C4-2B (cell line): ENCODE results near the gene TVP23A.

Source experiments
- H3K27ac ChIP-seq: fragments of 450-650 bp; 2 replicates; pipeline ENCODE4 v1.5.1; 2017
- CTCF ChIP-seq: fragments of 450-650 bp; conservative IDR thresholded peaks from 2 replicates; pipeline ENCODE4 v1.5.1; 2017; ENCODE audit warnings: mild to moderate bottlenecking
- ZFX ChIP-seq: fragments of 450-650 bp; IDR thresholded peaks from 2 replicates; pipeline ENCODE4 v1.6.1; 2017

Gene TVP23A

DNA sequence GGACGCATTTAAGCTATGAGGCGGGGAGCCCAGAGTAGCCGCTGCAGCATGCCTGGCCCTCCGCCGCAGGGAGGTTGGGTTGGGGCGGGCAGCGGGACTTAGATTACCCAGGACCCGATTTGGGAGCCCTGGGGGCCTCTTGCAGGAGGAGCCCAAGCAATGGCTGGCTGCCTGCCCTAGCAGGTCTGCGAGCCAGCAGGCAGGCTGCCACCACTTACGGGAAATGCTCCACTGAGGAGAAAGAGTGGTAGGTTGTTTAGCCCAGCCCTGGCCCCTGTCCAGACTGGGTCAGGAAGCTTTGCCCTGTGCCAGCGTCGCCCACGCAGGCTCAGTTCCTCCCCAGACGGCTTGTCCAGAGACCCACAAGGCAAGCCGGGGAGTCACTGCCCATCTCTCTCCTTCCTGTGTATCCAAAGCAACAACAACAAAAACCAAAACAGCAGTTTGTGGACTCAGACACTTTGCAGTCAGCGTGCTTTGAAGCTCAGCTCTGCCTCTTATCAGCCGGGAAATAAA lies 10.3 kb upstream of the TVP23A start:
- no peak overlapping the region; the same call in 1 of the 2 replicates for H3K27ac ChIP-seq
- TF ChIP-seq ZFX = no peak
- no peak for TF ChIP-seq CTCF

DNA sequence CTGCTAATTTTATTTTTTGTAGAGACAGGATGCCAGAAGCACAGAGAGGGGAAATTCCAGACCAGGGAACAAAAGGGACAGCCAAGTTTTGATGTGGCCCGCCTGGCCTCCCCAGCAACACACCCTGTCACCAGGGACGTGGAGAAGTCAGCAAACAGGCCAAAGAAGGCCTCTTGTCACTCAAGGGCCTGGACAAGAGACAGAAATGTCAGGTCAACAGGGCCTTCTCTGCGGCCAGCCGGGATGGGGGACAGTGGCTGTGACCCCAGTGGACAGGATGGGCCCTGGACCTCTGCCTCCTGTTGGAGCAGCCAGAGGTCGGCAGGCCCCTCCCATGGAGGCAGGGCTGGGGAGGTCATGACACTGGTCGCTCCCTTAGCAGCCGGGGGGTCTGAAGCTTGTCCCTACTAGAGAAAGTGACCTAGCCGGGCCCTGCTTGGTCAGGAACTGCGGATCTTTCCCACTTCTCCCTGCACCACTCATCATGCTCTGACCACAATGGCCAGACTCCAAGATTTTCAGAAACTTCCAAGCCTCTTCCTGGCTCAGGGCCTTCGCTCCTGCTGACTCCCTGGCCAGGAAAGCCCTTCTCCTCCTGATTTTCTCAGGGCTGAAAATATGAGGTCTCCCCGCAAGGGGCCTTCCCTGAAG lies 9.2 kb upstream of the TVP23A start:
- TF ChIP-seq CTCF (no peak), ZFX (no peak)
- no peak overlapping the region for H3K27ac ChIP-seq

DNA sequence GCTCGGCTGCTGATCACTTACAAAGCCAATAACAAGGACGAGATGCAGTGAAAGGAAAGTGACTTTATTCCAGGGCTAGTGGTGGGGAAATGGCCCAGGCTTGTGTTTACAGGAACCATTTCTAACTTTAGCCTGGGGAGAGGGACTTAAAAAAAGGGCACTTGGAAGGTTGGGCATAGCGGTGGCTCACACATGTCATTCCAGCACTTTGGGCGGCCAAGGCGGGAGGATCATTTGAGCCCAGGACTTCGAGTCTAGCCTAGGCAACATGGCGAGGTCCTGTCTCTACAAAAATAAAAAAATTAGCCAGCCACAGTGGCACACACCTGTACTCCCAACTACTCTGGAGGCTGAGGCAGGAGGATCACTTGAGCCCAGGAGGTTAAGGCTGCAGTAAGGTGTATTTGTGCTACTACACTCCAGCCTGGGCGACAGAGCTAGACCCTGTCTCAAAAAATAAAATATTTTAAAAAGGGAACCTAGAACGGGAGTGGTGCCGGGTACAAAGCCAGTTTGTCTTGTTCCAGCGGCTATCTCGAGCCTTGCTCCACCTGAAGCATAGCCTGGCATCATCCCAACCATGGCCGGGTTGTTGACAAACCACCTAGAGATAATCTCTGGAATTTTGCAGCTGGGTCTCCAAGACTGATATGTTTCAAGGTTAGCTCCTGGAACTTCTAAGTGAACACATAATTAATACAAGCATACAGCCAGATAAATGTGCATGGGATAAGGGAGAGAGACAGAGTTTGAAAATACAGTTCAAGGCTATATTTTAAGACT lies 5.7 kb upstream of the TVP23A start:
- H3K27ac ChIP-seq = peak overlapping the region; percentile 2; the same call in 1 of the 2 replicates
- TF ChIP-seq ZFX = no peak
- no peak for TF ChIP-seq CTCF

- TF ChIP-seq ZFX = no peak
- TF ChIP-seq CTCF = no peak
- H3K27ac ChIP-seq = no peak overlapping the region
Measured at GRCh38 chr16:10822702-10823101, 4.1 kb upstream of the TVP23A start.

DNA sequence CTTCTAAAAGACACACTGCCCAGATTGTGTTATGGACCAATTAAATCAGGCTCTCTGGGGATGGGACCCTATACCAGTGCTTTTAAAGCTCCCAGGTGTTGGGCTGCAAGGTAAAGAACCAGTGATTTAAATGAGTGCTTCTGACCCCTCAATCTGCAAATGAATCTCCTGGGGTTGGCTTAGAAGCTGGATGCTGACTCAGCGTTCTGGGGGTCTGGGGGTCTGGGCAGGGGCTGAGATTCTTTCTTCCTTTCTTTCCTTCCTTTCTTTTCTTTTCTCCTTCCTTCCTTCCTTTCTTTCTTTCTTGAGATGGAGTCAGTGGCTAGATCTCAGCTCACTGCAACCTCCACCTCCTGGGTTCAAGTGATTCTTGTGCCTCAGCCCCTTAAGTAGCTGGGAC lies 2.0 kb upstream of the TVP23A start:
- TF ChIP-seq CTCF (no peak), ZFX (no peak)
- H3K27ac ChIP-seq = no peak overlapping the region

DNA sequence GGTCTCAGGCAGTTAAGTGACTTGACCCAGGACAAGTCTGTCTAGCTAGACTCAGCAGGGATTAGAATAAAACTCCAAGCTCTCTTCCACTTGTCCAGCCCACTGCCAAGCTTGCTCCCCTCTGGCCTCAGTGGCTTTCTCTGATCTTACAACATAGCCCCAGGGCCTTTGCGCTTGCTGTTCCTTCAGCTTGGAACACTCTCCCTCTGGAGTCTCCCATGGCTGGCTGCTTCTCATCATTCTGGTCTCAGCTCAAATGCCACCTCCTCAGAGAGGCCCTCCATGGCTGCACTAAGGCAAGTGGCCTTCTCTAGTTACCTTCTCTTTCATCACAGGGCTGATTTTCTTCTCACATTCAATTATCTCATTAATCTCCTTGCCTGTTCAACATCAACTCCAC lies 1.1 kb downstream of the TVP23A start:
- TF ChIP-seq ZFX (no peak), CTCF (no peak)
- no peak overlapping the region for H3K27ac ChIP-seq

- no peak for TF ChIP-seq CTCF
- no peak for TF ChIP-seq ZFX
- no peak overlapping the region for H3K27ac ChIP-seq
Measured at GRCh38 chr16:10813099-10813455, 5.5 kb downstream of the TVP23A start.
